IMR-90 (cell line): ENCODE measurements around the gene LGALS9. TPM values are rescaled to one million over a fixed set of nuclear protein-coding genes. Genes with fewer than 3 reads are reported as not detected.

ENCODE experiments used
- ATAC-seq: fragments of 200-7000 bp; cut with Tn5 transposase; 2 replicates; pipeline ENCODE4 v1.9.1; 2020; ENCODE audit warnings: low read depth, mild to moderate bottlenecking, moderate library complexity
- BruUV-seq: library from RNA; stranded (reverse); fragments of 400-500 nt; replicated peaks from 2 replicates; lab custom pipeline; 2021; lab: Mats Ljungman, UMichigan
- CTCF ChIA-PET: fragments of 300-600 bp; formaldehyde crosslinking; extraction: SDS; loops from one replicate; lab custom pipeline; 2021; ENCODE audit warnings: antibody characterized with exemption; lab: Yijun Ruan, JAX
- POLR2A ChIA-PET: fragments of 300-600 bp; sonication (Branson Sonifier 250); formaldehyde crosslinking; loops from one replicate; lab custom pipeline; 2022; ENCODE audit warnings: antibody characterized with exemption; ENCODE audit not compliant: unreplicated experiment; lab: Charles Lee
- DNase-seq: peaks from one replicate; pipeline ENCODE4 v3.0.0; 2013
- H2AFZ ChIP-seq: replicated peaks from 2 replicates; pipeline ENCODE3; 2013; ENCODE audit warnings: low read length, mild to moderate bottlenecking; ENCODE audit not compliant: poor library complexity
- H2AK5ac ChIP-seq: 2 replicates; pipeline ENCODE4 v1.6.1; 2013; ENCODE audit warnings: low read depth, low read length, inconsistent platforms
- H2AK9ac ChIP-seq: replicated peaks from 2 replicates; pipeline ENCODE3; 2013; ENCODE audit warnings: mild to moderate bottlenecking, low read depth, low read length, moderate library complexity; ENCODE audit not compliant: poor library complexity
- H2BK120ac ChIP-seq: 2 replicates; pipeline ENCODE4 v1.6.1; 2013; ENCODE audit warnings: low read depth, low read length, inconsistent platforms
- H2BK15ac ChIP-seq: 3 replicates; pipeline ENCODE4 v1.6.1; 2013; ENCODE audit warnings: low read depth, low read length, inconsistent platforms
- H2BK20ac ChIP-seq: 2 replicates; pipeline ENCODE4 v1.6.1; 2013; ENCODE audit warnings: low read depth, mild to moderate bottlenecking, inconsistent platforms, low read length, moderate library complexity
- H2BK5ac ChIP-seq: 2 replicates; pipeline ENCODE4 v1.6.1; 2013; ENCODE audit warnings: mild to moderate bottlenecking, low read depth, low read length, inconsistent platforms; ENCODE audit not compliant: poor library complexity, severe bottlenecking
- H3K14ac ChIP-seq: replicated peaks from 2 replicates; pipeline ENCODE4 v1.6.1; 2013; ENCODE audit warnings: low read depth, low read length, inconsistent platforms
- H3K18ac ChIP-seq: 2 replicates; pipeline ENCODE4 v1.6.1; 2013; ENCODE audit warnings: low read depth, low read length, control low read depth
- H3K23ac ChIP-seq: 2 replicates; pipeline ENCODE4 v1.6.1; 2013; ENCODE audit warnings: low read depth, low read length, inconsistent platforms
- H3K27ac ChIP-seq: 2 replicates; pipeline ENCODE4 v1.5.1; 2013; ENCODE audit warnings: mild to moderate bottlenecking, control low read depth, low read length; ENCODE audit not compliant: insufficient read depth
- H3K27me3 ChIP-seq: 2 replicates; pipeline ENCODE4 v1.6.1; 2013; ENCODE audit warnings: low read length; ENCODE audit not compliant: control insufficient read depth, insufficient read depth
- H3K36me3 ChIP-seq: 2 replicates; pipeline ENCODE4 v1.6.1; 2013; ENCODE audit warnings: low read length, mixed read lengths; ENCODE audit not compliant: control insufficient read depth, insufficient read depth
- H3K4ac ChIP-seq: 2 replicates; pipeline ENCODE4 v1.6.1; 2013; ENCODE audit warnings: low read depth, low read length, inconsistent platforms
- H3K4me1 ChIP-seq: 2 replicates; pipeline ENCODE4 v1.6.1; 2013; ENCODE audit warnings: low read length, mixed read lengths; ENCODE audit not compliant: control insufficient read depth, insufficient read depth
- H3K4me2 ChIP-seq: 2 replicates; pipeline ENCODE4 v1.6.1; 2013; ENCODE audit warnings: low read depth, mild to moderate bottlenecking, control low read depth, low read length, moderate library complexity
- H3K4me3 ChIP-seq: 2 replicates; pipeline ENCODE4 v1.5.1; 2013; ENCODE audit warnings: low read depth, mild to moderate bottlenecking, control low read depth, low read length, moderate library complexity; ENCODE audit not compliant: insufficient read depth
- H3K56ac ChIP-seq: 2 replicates; pipeline ENCODE4 v1.6.1; 2013; ENCODE audit warnings: low read length, inconsistent platforms; ENCODE audit not compliant: insufficient read depth; ENCODE audit errors: extremely low read depth
- H3K79me1 ChIP-seq, 2 experiments: 2 replicates each; pipeline ENCODE4 v1.6.1; 2013; ENCODE audit warnings: low read length in 2 of 2, inconsistent platforms in 1 of 2, low read depth in 1 of 2
- H3K9ac ChIP-seq: 2 replicates; pipeline ENCODE4 v1.6.1; 2013; ENCODE audit warnings: low read depth, low read length, control low read depth
- H3K9me1 ChIP-seq: 2 replicates; pipeline ENCODE4 v1.6.1; 2013; ENCODE audit warnings: low read length, inconsistent platforms; ENCODE audit not compliant: insufficient read depth
- H3K9me3 ChIP-seq: 2 replicates; pipeline ENCODE4 v1.6.1; 2013; ENCODE audit warnings: low read length; ENCODE audit not compliant: control insufficient read depth, insufficient read depth
- H4K20me1 ChIP-seq: 2 replicates; pipeline ENCODE4 v1.6.1; 2013; ENCODE audit warnings: low read length, inconsistent platforms; ENCODE audit not compliant: insufficient read depth
- H4K5ac ChIP-seq: 2 replicates; pipeline ENCODE4 v1.6.1; 2013; ENCODE audit warnings: mild to moderate bottlenecking, low read depth, low read length, control low read depth
- H4K8ac ChIP-seq, 2 experiments: 2 replicates each; pipeline ENCODE4 v1.6.1; 2013; ENCODE audit warnings: low read depth in 2 of 2, low read length in 2 of 2, control low read depth in 1 of 2, inconsistent platforms in 1 of 2
- H4K91ac ChIP-seq: 2 replicates; pipeline ENCODE4 v1.6.1; 2013; ENCODE audit warnings: low read depth, low read length, inconsistent platforms; ENCODE audit not compliant: insufficient read depth
- CEBPB ChIP-seq: IDR thresholded peaks from 2 replicates; pipeline ENCODE4 v1.6.1; 2012; ENCODE audit warnings: low read depth, low read length, improper control_type of control experiment
- NFE2L2 ChIP-seq: fragments of 150-350 bp; IDR thresholded peaks from 2 replicates; pipeline ENCODE4 v1.6.1; 2016; ENCODE audit warnings: low read depth, mild to moderate bottlenecking, low read length
- WGBS, 2 experiments: methylation state at CpG; one replicate each; pipeline versions ENCODE4 v1.1.5 to v1.1.7; 2013; ENCODE audit warnings: missing lambda C conversion rate in 2 of 2; ENCODE audit not compliant: insufficient read length in 1 of 2; ENCODE audit errors: extremely low coverage in 2 of 2; 5-methylcytosine and 5-hydroxymethylcytosine counted together
- dilution Hi-C: fragments of 300-500 bp; cut with HindIII; formaldehyde crosslinking; loops from one replicate; pipeline ENCODE4 v1.14.3; 2018; ENCODE audit warnings: low sequenced_read_pairs; ENCODE audit not compliant: unreplicated experiment
- in situ Hi-C: fragments of 300-500 bp; cut with MboI; formaldehyde crosslinking; loops from 3 replicates; pipeline ENCODE4 v1.14.3; 2019; ENCODE audit warnings: low sequenced_read_pairs, inconsistent platforms, mixed read lengths
- intact Hi-C: fragments of 100-400 bp; cut with micrococcal nuclease; formaldehyde crosslinking; loops from 2 replicates; pipeline ENCODE4 v1.10.0; 2022
- polyA plus RNA-seq, 3 experiments: library from polyadenylated mRNA; depleted of rRNA; stranded (reverse); fragments of >200 nt; gene quantifications; 2 replicates each; pipeline ENCODE4 v1.2.3, GENCODE V29; 2012; ENCODE audit warnings: low replicate concordance in 1 of 3
- total RNA-seq: library from RNA; depleted of rRNA; stranded (reverse); fragments of >200 nt; gene quantifications from 2 replicates; pipeline ENCODE4 v1.2.3, GENCODE V29; 2012

LGALS9 gene
- total and polyA plus RNA-seq, 2 of the 4 experiments (the other 2 are of a cell fraction), result 0.54 to 2.5 TPM

DNA sequence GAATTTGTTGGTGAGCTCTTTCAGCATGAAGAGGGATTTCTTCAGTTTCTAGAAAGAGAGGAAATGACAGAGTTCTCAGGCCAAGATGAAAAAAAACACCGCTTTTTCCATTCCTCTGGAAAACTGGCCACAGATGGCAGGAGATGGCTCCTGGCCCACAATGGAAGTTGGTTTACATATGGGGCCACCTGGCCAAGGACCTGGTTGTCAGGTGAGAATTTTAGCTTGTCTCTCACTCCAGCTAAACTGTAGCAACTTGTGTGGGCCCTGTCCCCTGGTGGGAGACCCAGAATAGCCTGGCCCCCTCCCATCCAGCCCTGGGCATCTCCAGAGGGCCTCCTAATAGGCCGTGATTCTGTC, 33.6 kb downstream of the LGALS9 start:
- H3K23ac ChIP-seq, result no peak overlapping the region
- no peaks in the 10 kb centered on the region for H3K36me3 ChIP-seq
- ChIA-PET POLR2A (no interaction called here), CTCF (no interaction called here)
- no peaks in the 10 kb centered on the region; the same call in 1 of the 2 replicates for H3K9me1 ChIP-seq
- no peaks in the 10 kb centered on the region for H4K20me1 ChIP-seq
- H3K4me3 ChIP-seq, result no peak overlapping the region
- H3K9me3 ChIP-seq, result no peaks in the 10 kb centered on the region
- no peak for DNase-seq
- no TSS peak for BruUV-seq
- dilution Hi-C loops, result no loop called here
- H3K56ac ChIP-seq, result no peak overlapping the region
- WGBS, 2 experiments, result no CpG with 5 or more reads among the region's 2 CpGs
- no peak overlapping the region for H2BK120ac ChIP-seq
- intact Hi-C loops, result no loop called here
- no peak for ATAC-seq
- TF ChIP-seq NFE2L2 (no peak), CEBPB (no peak)
- H2AFZ ChIP-seq, result no peak overlapping the region
- H3K4me2 ChIP-seq, result no peak overlapping the region
- H3K4me1 ChIP-seq, result no peaks in the 10 kb centered on the region
- no peak overlapping the region for H2BK20ac ChIP-seq
- H2AK5ac ChIP-seq, result no peak overlapping the region
- in situ Hi-C loops, result loop anchor here (5.0 kb wide), 2 partner anchors 38 to 83 kb away; no protein-coding TSS in a partner anchor
- H3K4ac ChIP-seq, result no peak overlapping the region
- H3K18ac ChIP-seq, result no peak overlapping the region
- no peak overlapping the region for H2BK5ac ChIP-seq
- no peak overlapping the region for H4K5ac ChIP-seq
- H4K8ac ChIP-seq, result no peak overlapping the region
- H3K14ac ChIP-seq, result no peak overlapping the region
- no peaks in the 10 kb centered on the region for H3K79me1 ChIP-seq
- no peak overlapping the region for H3K27ac ChIP-seq
- H3K9ac ChIP-seq, result no peak overlapping the region
- H2AK9ac ChIP-seq, result no peak overlapping the region
- no peak overlapping the region for H4K91ac ChIP-seq
- H2BK15ac ChIP-seq, result no peak overlapping the region
- peaks cover 10% of the 10 kb centered on the region for H3K27me3 ChIP-seq
